ENCODE results near the gene BIRC7.
A peak's percentile ranks its signal among the peaks of the same experiment; 100 is the strongest.

The BIRC7 gene

DNA sequence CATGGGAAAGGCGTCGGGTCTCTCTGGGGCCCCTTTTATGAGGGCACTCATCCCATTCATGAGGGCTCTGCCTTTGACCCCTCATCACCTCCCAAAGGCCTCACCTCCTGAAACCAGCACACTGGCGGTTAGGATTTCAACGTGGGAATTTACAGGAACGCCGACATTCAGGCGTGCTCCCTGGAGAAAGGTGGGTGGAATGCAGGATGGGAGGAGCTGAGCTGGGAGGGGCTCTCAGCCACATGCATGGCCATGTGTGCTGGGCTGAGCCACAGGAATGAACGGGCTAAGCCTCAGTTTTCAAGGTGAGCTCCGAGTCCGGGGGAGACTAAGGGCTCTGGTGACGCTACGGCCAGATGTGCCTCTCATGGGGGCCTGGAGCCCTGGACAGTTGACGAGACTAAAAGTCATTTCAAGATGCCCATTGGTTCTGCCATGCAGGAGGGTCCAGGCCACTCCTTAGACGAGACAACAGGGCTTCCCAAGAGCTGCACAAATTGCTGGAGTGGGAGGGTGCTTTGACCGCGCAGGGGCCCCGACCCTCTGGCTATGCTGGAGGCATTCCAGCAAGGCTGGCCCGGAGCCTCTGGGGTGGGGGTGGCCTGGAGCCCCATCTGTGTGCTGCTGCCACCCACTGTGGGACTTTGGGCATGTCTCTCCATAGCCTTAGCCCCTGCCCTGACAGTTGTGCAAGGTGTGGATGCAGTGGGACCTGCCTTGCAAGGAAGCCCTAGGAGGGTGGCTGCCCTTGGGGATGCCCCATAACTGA is 33.1 kb downstream of the BIRC7 start:
- DNase-seq: no peak

DNA sequence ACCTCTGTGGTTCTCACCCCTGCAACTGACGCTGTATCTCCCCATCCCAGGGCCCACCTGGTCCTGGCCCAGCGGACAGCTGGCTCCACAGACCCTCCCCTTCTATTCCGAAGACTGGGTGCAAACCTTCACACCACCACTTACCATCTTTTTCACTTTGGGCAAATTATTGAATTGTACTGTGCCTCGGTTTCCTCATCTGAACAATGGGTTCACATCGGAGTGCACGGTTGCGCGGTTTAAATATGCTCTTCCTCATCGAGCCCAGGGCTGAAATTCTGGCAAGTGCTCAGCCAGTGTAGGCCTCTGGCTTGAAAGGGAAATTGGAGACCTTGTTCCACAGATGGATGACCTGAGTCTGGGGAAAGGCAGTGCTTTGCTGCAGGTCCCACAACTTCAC is 34.0 kb downstream of the BIRC7 start:
- DNase-seq: no peak

- DNase-seq: no peak
Measured at GRCh38 chr20:63270606-63271325, 35.1 kb downstream of the BIRC7 start.

GRCh38 chr20:63272105-63273058 is 36.7 kb downstream of the BIRC7 start, which contains the start of gene ARFGAP1:
Gene ARFGAP1, plus strand, starts transcription at chr20:63272813. Its CDS starts 2,768 bp downstream, at chr20:63275581.
- peak; percentile 55 for DNase-seq

GRCh38 chr20:63273059-63273579 is 37.4 kb downstream of the BIRC7 start:
- no peak for DNase-seq

DNA sequence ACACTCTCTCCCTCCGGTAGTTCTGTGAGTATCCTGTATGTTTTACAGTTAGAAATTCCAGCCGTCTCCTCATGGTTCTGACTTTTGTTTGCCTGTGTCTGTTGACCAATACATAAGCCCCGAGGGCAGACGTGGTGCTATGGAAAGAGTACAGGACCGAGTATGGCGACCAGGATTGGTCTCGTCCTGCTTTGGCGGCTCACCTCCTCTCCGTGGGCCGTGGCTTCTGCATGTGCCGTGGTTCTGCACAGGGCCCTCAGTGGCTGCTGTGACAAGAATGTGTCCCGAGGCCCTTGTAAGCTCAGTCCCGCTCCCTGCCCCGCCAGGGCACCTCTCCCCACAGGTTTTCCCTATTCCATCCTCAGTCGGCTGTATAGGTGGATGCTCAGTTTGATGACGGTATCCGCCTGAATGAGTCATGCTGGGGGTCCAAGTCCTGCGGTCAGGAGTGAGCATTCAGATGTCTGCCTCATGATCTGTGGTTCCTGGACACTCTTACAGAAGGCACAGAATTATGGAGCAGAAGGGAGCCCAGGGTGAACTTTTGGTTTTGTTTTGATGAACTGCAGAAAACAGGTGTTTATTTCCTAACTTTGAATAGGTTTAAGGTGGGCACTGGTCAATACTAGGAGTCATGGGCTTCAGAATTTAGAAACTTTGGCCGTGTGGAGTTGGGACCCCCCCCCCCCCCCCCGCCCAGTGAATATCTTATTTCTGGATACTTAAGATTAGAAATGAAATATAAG is 38.1 kb downstream of the BIRC7 start:
- no peak for DNase-seq

DNA sequence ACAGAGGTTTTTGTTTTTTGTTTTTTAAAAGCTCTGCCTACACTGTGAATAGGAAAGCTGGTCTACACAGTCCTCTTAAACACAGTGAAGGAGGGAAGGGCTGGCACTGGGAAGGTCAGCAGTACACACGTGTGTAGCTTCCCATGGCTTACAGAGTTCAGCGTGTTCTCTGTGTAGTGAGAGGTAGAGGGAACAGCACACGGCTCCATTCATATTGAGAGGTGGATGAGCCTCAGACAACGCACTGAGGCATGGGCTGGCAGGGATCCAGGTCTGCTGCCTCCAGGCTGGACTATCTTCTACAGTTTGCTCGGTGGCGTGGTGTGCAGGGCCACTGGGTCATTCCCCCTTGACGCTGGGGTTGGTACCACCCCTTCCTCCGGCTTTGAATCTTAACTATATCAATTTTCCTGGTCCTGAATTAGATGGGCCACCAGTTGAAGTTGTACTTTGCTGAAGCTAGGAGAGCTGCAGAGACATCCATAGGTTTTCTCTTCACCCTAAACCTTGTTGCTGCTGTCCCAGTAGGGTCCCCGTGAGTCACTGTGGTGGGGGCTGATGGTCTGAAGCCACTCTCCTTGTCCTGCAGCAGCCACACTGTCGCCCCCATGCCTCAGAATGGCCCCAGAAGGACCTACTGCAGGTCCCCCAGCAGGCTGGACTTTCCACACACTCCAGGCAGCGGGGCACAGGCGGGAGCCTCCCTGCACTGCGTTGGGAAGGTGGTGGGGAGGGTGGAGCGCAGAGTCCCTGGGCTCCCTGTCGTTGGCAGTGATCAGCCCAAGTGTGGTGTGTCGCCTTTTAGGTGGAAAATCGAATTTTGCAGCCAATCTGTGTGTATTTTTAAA is 38.9 kb downstream of the BIRC7 start:
- no peak for DNase-seq

- no peak for DNase-seq
Measured at GRCh38 chr20:63275825-63276224, 40.1 kb downstream of the BIRC7 start.

DNA sequence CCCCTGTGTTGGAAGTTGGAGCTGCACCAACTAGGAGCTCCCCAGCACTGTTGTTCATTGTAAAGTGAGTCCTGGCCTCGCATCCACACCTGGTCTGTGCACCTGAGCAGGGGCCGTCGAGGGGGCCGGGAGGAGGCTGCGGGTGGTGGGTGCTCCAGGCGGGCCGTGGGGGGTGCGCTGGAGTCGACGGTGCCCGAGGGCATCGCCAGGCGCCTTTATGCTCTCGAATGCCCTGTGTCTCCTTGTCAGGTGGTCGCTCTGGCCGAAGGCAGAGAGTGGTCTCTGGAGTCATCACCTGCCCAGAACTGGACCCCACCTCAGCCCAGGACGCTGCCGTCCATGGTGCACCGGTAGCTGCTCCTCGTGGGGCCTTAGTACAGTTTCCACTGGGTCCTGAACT is 41.3 kb downstream of the BIRC7 start:
- no peak for DNase-seq

GRCh38 chr20:63277466-63278272 is 42.0 kb downstream of the BIRC7 start:
- DNase-seq: no peak

DNA sequence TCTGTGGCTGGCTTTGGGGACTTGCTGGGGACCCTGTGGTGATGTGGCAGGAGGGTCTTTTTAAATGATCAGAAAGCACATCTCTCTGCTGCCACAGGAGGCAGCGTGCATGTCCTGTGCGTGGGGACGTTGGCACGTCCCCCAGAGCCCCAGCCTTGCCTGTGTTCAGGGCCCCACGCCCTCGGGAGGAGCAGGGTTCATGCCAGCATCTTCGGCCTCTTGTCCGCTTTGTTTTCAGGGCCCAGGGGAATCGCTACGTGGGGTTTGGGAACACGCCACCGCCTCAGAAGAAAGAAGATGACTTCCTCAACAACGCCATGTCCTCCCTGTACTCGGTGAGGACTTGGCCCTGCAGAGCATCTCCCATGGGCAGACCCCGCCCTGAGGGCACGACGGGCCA is 43.0 kb downstream of the BIRC7 start:
- no peak for DNase-seq

GRCh38 chr20:63279931-63280330 is 44.2 kb downstream of the BIRC7 start:
- DNase-seq: no peak

DNA sequence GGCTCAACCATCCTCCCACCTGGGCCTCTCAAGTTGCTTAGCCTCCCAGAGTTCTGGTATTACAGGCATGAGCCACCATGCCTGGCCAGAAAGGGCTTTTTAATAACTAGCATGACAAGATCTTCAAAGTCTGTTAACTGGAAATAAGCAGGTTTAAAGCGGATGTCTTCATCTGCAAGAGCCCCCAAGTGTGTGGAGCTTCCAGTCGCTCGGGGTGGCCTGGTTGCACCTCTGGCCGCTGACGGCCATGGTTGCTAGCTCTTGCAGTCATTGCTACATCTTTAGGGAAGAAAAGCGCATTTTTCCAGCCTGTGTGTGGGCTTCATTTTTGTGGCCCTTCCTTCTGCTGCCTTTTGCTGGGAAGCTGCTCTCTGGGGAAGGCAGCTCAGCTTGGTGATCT is 44.7 kb downstream of the BIRC7 start:
- DNase-seq: no peak

GRCh38 chr20:63280929-63281545 is 45.3 kb downstream of the BIRC7 start:
- no peak for DNase-seq

- no peak for DNase-seq
Measured at GRCh38 chr20:63281742-63282665, 46.3 kb downstream of the BIRC7 start.

- no peak for DNase-seq
Measured at GRCh38 chr20:63282946-63283345, 47.2 kb downstream of the BIRC7 start.

GRCh38 chr20:63283397-63284082 is 47.8 kb downstream of the BIRC7 start:
- DNase-seq: no peak

DNA sequence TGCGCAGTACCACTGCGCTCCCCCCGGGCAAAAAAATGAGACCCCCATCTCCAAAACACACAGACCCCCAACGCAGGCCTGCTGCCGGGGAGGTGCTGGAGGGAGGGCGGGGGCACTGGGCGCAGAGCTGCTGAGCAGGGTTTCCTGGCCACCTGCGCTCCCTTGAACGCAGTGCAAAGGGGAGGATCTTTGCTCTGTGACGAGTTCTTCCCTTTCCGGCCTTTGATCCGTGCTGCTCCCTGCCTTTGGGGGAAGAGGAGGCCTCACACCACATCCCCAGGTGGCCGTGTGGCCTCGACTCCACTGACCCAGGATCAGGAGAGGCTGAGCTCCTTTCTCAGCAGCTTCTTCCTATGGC is 48.4 kb downstream of the BIRC7 start:
- no peak for DNase-seq

All from DMS 273 treated with DMSO at 0.1 percent for 48 hours (cell line).